Measurements from ENCODE around the gene MVB12A. TPM values are rescaled to one million over a fixed set of nuclear protein-coding genes. Genes with fewer than 3 reads are reported as not detected.
A peak's percentile ranks its signal among the peaks of the same experiment; 100 is the strongest.

Gene MVB12A
- total and polyA plus RNA-seq, 2 donors: 25.7 to 66.4 TPM

DNA sequence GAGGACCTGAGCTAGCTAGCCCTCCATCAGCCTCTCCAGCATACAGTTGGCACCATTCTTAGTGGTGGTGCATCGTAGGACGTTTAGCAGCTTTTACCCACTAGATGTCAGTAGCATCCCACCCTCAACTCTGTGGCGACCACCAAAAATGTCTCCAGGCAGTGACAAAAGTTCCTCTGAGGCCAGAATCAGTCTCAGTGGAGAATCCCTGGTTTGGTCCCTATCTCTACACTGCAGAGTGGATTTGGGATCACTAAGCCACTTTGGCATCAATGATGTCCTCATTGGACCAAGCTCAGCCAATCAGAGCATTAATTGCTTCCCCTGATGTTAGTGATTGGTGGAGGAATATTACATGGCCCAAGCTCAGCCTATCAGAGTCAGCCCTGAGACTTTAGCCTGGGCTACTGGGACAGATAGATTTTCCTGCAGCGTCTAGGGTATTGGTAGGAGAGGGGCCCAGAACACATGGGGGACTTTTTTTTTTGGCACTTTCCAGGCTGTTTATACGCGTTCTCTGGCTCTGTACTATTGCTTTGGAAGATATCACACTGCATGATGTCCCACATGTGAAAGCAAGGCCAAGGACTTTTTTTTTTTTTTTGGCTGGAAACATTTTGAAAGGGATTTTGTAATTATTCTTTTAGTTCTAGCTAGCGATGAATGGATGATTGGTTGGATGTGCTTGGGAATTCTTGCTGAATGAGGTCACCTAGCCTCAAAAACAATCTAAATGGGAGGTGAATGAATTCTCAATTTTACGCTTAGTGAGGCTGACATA, 21.6 kb downstream of the MVB12A start:
- WGBS: 50% methylated on average over 8 of the region's 8 CpGs
- DNase-seq (ENCODE audit: extremely low spot score): no peak
- no peak overlapping the region for H3K4me3 ChIP-seq (ENCODE audit: low read depth, low read length)
- no peaks in the 10 kb centered on the region for H3K4me1 ChIP-seq (ENCODE audit: insufficient read depth)
- no peaks in the 10 kb centered on the region for H3K36me3 ChIP-seq (ENCODE audit: insufficient read depth)
- H3K27ac ChIP-seq (ENCODE audit: low read depth): no peak overlapping the region

DNA sequence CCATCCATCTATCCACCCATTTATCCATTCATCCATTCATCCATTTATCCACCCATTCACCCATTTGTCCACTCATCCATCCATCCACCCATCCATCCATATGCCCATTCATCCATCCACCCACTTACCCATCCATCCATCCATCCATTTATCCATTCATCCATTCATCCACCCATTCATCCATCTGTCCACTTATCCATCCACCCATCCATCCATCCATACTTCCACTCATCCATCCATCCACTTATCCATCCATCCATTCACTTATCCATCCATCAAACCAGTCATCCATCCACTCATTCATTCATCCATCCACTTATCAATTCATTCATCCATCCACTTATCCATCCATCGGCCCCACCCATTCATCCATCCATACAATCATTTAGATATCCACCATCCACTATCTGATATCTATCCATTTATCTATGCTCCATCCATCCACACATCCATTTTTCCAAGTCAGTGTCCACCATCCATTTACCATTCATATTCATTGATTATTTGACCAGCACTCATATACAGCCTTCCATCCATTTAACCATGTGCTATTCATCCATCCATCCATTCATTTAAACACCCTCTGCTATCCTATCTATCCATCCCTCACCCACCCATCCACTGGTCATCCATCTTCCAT, 25.8 kb downstream of the MVB12A start:
- H3K36me3 ChIP-seq (ENCODE audit: insufficient read depth): no peaks in the 10 kb centered on the region
- no peak overlapping the region for H3K4me3 ChIP-seq (ENCODE audit: low read depth, low read length)
- WGBS: 94% methylated on average over 1 of the region's 1 CpG
- no peak overlapping the region for H3K27ac ChIP-seq (ENCODE audit: low read depth)
- DNase-seq (ENCODE audit: extremely low spot score): no peak
- H3K4me1 ChIP-seq (ENCODE audit: insufficient read depth): no peaks in the 10 kb centered on the region

DNA sequence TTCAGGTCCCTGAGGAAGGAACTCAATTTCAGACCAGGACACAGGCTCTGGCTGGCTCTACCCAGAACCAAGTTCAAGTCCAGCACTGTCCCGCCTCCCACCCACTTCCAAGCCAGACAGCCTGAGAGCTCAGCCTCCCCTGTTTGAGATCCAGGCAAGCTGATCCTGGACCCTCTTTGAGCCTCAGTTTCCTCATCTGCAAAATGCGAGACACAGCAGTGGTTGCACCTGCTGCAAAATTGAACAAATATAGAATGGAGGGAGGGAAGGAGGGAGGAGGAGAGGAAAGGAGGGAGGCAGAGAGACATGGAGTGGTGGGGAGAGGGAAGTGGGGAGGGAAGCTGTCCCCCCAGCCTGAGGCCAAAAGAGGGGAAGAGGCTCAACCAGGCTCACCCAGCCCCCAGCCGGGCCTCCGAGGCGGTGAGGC, 27.9 kb downstream of the MVB12A start:
- no peak overlapping the region for H3K27ac ChIP-seq (ENCODE audit: low read depth)
- peak overlapping the region; percentile 55 for H3K4me3 ChIP-seq (ENCODE audit: low read depth, low read length)

DNA sequence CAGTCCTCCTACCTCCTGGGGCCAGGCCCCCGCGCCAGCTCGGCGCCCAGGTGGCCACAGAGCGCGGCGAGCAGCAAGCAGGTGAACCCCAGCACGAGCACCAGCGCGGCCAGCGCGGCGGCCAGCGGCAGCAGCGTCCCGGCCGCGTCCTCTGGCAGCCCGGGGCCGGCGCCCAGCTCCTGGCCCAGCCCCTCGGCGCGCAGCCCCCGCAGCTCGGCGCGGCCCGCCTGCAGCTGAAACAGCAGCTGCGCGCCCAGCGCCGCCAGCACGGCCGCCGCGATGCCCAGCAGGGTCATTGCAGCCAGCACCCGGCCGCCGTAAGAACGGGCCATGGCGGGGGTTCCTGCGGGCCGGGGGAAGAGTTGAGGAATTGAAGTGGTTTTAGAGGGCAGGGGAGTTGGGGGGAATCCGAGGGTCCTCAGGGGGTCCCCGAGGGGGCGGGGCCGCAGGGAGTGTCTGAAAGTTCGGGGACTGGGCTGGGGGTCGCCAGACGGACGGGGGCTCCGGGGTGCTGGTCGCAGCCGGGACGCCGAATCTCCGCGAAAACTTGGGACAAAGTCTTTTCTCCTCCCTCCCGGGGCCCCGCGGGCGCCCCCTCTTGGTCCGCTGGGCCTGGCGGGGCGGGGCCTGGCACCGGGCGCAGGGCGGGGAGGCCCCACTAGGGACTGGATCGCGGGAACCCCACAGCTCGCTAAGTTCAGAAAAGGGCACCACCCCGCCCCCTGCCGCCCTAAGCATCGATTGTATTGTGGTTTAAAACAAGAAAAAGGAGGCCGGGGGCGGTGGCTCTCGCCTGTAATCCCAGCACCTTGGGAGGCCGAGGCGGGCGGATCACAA, 28.5 kb downstream of the MVB12A start, which contains the start of gene TMEM221:
TMEM221 (minus strand) TSS at position 538 of the 837 bp plus-strand sequence; CDS start at position 332, 206 bp downstream.
- H3K36me3 ChIP-seq (ENCODE audit: insufficient read depth): no peaks in the 10 kb centered on the region
- H3K4me3 ChIP-seq (ENCODE audit: low read depth, low read length): peak within 1 kb of the TSS; percentile 55
- WGBS: 1% methylated on average over 81 of the region's 81 CpGs
- no peaks in the 10 kb centered on the region for H3K4me1 ChIP-seq (ENCODE audit: insufficient read depth)
- no peak within 1 kb of the TSS for H3K27ac ChIP-seq (ENCODE audit: low read depth)
- no peak for DNase-seq (ENCODE audit: extremely low spot score)

More for the DNA sequence above, 27.9 kb downstream of the MVB12A start:
- 33% methylated on average over 5 of the region's 5 CpGs for WGBS
- no peaks in the 10 kb centered on the region for H3K4me1 ChIP-seq (ENCODE audit: insufficient read depth)
- no peaks in the 10 kb centered on the region for H3K36me3 ChIP-seq (ENCODE audit: insufficient read depth)
- no peak for DNase-seq (ENCODE audit: extremely low spot score)

DNA sequence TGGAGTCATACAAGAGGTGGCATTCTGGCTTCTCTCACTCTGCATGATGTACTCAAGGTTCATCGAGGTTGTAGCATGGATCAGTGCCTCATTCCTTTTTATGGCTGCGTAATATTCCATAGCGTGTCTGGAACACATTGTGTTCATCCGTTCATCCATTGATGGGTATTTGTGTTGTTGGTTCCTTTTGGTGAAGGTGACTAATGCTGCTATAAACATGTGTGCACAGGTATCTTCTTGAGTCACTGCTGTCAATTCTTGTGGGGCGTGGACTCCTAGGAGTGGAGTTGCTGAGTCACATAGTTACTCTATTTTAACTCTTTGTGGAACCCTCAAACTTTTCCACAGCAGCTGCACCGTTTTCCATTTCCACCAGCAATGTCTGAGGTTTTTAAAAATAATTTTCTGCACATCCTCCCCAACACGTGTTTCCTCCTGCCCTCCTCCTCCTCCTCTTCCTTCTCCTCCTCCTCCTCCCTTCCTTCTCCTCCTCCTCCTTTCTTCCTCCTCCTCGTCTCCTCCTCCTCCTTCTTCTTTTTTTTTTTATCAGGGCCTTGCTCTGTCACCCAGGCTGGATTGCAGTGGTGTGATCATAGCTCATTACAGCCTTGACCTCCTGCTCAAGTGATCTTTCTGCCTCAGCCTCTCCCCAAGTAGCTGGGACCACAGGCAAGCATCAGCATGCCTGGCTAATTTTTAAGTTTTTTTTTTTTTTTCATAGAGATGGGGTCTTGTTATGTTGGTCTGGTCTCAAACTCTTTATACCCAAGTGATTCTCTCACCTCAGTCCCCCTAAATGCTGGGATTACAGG, 30.6 kb downstream of the MVB12A start:
- WGBS: 59% methylated on average over 8 of the region's 8 CpGs
- Histone ChIP-seq H3K27ac (ENCODE audit: low read depth) (no peak overlapping the region), H3K36me3 (ENCODE audit: insufficient read depth) (no peaks in the 10 kb centered on the region), H3K4me3 (ENCODE audit: low read depth, low read length) (no peak overlapping the region), H3K4me1 (ENCODE audit: insufficient read depth) (no peaks in the 10 kb centered on the region)
- DNase-seq (ENCODE audit: extremely low spot score): no peak

DNA sequence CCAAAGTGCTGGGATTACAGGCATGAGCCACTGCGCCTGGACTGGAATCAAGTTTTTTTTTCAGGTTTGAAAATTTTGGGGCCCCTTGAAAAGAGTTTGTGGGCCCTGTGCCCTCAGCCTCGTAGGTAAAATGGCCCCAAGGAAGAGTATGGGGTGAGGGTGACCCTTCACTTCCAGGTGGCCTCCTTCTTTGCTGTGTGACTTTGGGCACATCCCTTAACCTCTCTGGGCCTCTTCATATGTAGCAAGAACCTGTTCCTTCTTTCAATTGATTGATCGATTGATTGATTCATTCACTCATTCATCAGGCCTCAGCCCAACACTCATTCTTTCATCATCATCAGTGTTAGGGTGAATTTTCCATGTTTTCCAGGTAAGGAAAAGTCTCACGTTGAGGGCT, 32.0 kb downstream of the MVB12A start:
- no peak overlapping the region for H3K27ac ChIP-seq (ENCODE audit: low read depth)
- no peaks in the 10 kb centered on the region for H3K4me1 ChIP-seq (ENCODE audit: insufficient read depth)
- 84% methylated on average over 4 of the region's 4 CpGs for WGBS
- no peaks in the 10 kb centered on the region for H3K36me3 ChIP-seq (ENCODE audit: insufficient read depth)
- no peak overlapping the region for H3K4me3 ChIP-seq (ENCODE audit: low read depth, low read length)
- DNase-seq (ENCODE audit: extremely low spot score): no peak

DNA sequence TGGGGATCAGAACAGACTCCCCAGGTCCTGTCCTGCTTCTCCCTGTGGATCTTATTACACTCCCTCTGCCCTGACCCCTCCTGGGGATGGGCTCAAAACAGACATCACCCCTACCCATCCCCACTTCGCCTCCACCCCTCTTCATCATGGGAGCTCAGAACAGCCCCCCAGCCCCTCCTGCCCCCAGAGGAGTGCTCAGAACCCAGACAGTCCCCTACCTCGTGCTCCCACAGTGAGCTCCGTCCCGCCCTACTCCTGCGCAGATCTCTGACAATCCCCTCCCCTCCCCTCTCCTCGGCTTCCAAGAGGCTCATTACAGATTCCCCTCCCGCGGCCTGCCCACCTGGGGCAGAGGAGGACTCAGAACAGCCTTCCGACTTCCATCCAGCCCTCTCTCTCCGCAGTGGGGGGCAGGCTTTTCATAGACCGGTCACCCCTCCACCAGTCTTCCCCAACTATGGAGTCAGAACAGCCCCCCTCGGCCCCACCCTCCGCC, 34.8 kb downstream of the MVB12A start:
- Histone ChIP-seq H3K4me1 (ENCODE audit: insufficient read depth) (no peaks in the 10 kb centered on the region), H3K4me3 (ENCODE audit: low read depth, low read length) (no peak overlapping the region), H3K36me3 (ENCODE audit: insufficient read depth) (no peaks in the 10 kb centered on the region), H3K27ac (ENCODE audit: low read depth) (no peak overlapping the region)
- no peak for DNase-seq (ENCODE audit: extremely low spot score)
- WGBS: 6% methylated on average over 13 of the region's 13 CpGs

DNA sequence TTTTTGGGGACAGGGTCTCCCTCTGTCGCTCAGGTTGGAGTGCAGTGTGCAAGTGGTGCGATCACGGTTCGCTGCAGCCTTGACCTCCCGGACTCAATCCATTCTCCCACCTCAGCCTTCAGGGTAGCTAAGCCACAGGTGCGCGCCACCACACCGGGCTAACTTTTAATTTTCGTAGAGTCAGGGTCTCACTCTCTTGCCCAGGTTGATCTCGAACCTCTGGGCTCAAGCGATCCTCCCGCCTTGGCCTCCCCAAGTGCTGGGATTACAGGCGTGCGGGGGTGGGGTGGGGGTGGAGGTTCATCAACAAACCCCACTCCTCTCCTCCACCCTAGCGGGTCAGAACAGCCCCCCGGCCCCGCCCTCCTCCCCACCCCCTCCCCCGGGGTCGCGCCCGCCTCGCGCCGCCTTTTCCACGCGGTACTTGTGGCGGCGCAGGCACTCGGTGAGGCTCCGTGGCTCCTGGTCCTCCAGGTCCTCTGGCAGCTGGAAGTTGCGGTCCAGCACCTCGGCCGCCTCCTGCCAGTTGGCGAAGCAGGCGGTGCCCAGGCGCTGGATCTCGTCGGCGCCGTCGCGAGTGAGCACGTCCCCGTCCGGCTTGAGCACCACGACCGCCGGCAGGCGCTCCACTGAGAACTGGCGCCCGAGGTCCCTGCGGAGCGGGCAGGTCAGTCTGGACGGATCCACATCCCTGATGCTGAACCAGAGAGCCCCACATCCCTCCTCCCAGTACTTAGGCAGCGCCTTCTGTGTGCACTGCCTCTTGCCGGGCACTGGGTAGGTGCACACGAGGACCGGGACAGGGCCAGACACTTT, 35.7 kb downstream of the MVB12A start:
- Histone ChIP-seq H3K4me1 (ENCODE audit: insufficient read depth) (no peaks in the 10 kb centered on the region), H3K27ac (ENCODE audit: low read depth) (no peak overlapping the region), H3K4me3 (ENCODE audit: low read depth, low read length) (no peak overlapping the region), H3K36me3 (ENCODE audit: insufficient read depth) (no peaks in the 10 kb centered on the region)
- 14% methylated on average over 58 of the region's 58 CpGs for WGBS
- DNase-seq (ENCODE audit: extremely low spot score): no peak

DNA sequence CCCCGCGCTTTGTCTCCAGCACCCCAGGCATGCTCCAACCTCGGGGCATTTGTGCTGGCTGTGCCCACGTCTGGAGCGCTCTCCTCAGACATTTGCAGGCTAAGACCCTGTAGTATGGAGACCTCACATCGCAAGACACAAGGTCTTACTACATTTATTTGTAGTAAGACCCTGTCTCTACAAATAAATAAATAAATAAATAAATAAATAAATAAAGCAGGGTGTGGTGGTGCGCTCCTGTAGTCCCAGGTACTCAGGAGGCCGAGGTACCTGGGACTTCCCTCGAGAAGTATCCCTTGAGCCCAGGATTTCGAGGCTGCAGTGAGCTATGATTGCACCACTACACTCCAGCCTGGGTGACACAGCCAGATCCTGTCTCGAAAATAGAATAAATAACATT, 36.3 kb downstream of the MVB12A start:
- WGBS: 62% methylated on average over 11 of the region's 11 CpGs
- no peak overlapping the region for H3K4me3 ChIP-seq (ENCODE audit: low read depth, low read length)

DNA sequence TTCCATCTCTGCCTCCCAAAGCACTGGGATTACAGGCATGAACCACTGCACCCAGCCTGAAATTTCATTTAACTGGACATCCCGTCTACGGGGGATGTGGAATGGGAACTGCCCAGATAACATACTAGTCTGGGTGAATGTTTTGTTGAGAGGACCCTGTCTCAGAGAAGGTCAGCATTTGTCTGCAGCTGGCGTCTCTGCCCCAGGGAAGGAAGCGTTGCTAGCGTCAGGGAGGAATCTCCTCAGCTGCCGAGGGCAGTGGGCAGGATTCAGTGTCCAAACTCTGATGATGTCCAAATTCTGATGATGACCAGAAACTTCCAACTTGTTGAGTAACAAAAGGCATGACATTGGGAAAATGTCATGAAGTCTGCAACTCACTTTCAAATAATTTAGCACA, 37.8 kb downstream of the MVB12A start:
- Histone ChIP-seq H3K27ac (ENCODE audit: low read depth) (no peak overlapping the region), H3K4me1 (ENCODE audit: insufficient read depth) (no peaks in the 10 kb centered on the region), H3K36me3 (ENCODE audit: insufficient read depth) (no peaks in the 10 kb centered on the region), H3K4me3 (ENCODE audit: low read depth, low read length) (no peak overlapping the region)
- 21% methylated on average over 6 of the region's 6 CpGs for WGBS
- DNase-seq (ENCODE audit: extremely low spot score): no peak

More for the DNA sequence above, 36.3 kb downstream of the MVB12A start:
- Histone ChIP-seq H3K4me1 (ENCODE audit: insufficient read depth) (no peaks in the 10 kb centered on the region), H3K27ac (ENCODE audit: low read depth) (no peak overlapping the region), H3K36me3 (ENCODE audit: insufficient read depth) (no peaks in the 10 kb centered on the region)
- no peak for DNase-seq (ENCODE audit: extremely low spot score)

DNA sequence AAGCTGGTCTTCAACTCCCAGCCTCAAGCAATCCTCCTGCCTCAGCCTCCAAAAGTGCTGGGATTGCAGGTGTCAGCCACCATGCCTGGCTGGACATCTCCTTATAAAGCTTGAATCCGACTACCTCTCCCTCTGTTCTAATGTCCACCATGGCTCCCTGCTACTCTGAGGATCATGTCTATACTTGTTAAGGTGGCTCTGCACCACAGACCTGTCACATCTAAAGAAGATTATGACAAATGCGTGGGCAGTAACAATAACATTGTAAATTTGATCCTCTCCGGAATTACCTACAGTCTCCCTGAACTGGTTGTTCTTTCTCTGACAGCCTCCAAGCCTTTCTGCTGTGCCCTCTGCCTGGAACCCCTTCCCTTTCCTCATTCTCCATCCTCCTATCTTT, 39.1 kb downstream of the MVB12A start:
- H3K4me1 ChIP-seq (ENCODE audit: insufficient read depth): no peaks in the 10 kb centered on the region
- no peak for DNase-seq (ENCODE audit: extremely low spot score)
- no peaks in the 10 kb centered on the region for H3K36me3 ChIP-seq (ENCODE audit: insufficient read depth)
- 64% methylated on average over 3 of the region's 3 CpGs for WGBS
- H3K4me3 ChIP-seq (ENCODE audit: low read depth, low read length): no peak overlapping the region
- no peak overlapping the region for H3K27ac ChIP-seq (ENCODE audit: low read depth)

Measured in urinary bladder (tissue), 4 donors.